ENCODE results near the gene PPOX.

DNA sequence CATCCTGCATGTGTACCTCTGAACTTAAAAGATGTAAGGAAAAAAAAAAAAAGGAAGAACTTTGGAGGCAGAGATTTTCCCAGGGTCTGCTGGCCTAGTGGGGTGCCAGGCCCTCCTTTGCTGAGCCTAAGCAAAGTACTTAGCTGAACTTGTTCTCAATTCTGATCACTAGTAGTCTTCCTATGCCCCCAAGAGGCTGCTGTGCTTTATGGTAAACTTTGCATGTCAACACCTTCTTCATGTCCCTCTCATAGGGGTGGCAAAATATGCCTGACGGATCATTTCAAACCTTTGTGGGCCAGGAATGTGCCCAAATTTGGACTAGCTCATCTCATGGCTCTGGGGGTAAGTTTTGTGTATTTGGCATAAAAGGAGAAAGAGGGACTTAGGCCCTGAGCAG lies 8.4 kb upstream of the PPOX start:
- TF ChIP-seq POLR2AphosphoS5 (IDR thresholded peaks at IDR 0.05) = no peak
- no peak for TF ChIP-seq EP300 (IDR thresholded peaks at IDR 0.05)

All from upper lobe of left lung (tissue), 4 donors.